ENCODE results near the gene MIA2. TPM values are rescaled to one million over a fixed set of nuclear protein-coding genes. Genes with fewer than 3 reads are reported as not detected.
"Not testable (repeated sequence)": the region's sequence is repeated elsewhere in the genome, so short reads cannot be mapped to it uniquely, and the experiment has no call there.

MIA2 gene
- total RNA-seq, 1 donor from 2014 or later: 12.7 TPM

DNA sequence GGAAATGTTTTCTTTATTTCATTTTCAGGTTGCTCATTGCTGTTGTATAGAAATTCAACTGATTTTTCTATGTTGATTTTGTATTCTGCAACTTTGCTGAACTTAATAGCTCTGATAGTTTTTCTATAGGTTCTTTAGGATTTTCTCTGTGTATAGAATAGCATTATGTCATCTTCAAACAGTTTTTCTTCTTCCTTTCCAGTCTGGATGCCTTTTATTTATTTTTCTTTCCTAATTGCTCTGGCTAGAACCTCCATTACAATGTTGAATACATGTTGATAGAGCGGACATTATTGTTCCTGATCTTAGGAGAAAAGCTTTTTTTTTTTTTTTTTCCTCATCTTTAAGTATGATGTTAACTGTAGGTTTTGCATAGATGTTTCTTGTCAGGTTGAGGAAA is 39.2 kb downstream of the MIA2 start:
- Mint-ChIP-seq H3K9me3 (peaks cover 8% of the 10 kb centered on the region), H3K4me1 (peaks cover 12% of the 10 kb centered on the region), H3K27ac (ENCODE audit: unreplicated experiment) (no peak overlapping the region), H3K4me3 (no peak overlapping the region), H3K27me3 (ENCODE audit: low read depth) (no peaks in the 10 kb centered on the region), H3K36me3 (ENCODE audit: low read depth) (peaks cover 19% of the 10 kb centered on the region)
- TF ChIP-seq, protein P1, sequence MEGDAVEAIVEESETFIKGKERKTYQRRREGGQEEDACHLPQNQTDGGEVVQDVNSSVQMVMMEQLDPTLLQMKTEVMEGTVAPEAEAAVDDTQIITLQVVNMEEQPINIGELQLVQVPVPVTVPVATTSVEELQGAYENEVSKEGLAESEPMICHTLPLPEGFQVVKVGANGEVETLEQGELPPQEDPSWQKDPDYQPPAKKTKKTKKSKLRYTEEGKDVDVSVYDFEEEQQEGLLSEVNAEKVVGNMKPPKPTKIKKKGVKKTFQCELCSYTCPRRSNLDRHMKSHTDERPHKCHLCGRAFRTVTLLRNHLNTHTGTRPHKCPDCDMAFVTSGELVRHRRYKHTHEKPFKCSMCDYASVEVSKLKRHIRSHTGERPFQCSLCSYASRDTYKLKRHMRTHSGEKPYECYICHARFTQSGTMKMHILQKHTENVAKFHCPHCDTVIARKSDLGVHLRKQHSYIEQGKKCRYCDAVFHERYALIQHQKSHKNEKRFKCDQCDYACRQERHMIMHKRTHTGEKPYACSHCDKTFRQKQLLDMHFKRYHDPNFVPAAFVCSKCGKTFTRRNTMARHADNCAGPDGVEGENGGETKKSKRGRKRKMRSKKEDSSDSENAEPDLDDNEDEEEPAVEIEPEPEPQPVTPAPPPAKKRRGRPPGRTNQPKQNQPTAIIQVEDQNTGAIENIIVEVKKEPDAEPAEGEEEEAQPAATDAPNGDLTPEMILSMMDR (conservative IDR thresholded peaks at IDR 0.05): no peak
- no peak for DNase-seq (ENCODE audit: low read depth, low spot score)

DNA sequence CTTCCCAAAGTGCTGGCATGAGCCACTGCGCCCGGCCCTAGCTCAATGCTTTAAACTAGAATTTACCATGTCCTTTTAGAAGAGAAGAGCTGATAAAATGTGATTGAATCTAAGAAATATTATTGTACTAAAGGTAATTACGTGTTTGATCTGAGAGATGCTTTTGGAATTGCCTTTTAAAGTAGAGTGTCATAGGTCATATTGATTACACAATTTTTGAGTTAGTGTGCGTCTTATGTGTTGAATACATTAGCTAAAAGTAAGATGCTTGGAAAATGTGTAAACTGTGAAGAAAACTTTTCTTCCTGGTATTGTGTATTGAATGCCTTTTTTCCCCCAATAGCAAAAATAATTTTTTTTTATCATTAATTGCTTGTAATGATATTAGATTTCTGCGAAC is 41.7 kb downstream of the MIA2 start:
- no peaks in the 10 kb centered on the region for H3K4me1 Mint-ChIP-seq

DNA sequence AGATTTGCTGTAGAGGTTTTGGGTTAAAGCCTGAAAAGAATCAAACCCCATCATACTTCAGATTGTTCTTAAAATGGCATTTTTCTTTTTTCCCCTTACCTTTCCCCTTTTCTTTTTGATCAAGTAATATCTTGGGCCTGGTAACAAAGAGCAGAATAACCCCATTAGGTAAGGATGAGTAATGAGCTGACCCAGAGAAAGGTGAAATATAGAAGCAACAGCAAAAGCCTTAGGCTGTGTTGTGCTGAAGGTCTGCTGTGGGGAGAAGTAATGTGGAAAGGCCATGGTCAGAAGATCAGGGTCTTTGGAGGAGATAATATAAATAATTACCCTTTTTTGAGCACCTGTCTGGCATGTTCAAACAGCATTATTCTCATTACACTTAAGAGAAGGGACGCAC is 42.3 kb downstream of the MIA2 start:
- Mint-ChIP-seq H3K27ac (ENCODE audit: unreplicated experiment) (no peak overlapping the region), H3K4me3 (no peak overlapping the region), H3K27me3 (ENCODE audit: low read depth) (no peaks in the 10 kb centered on the region), H3K36me3 (ENCODE audit: low read depth) (peaks cover 33% of the 10 kb centered on the region), H3K9me3 (peaks cover 8% of the 10 kb centered on the region), H3K4me1 (no peaks in the 10 kb centered on the region)
- TF ChIP-seq, protein P1 (conservative IDR thresholded peaks at IDR 0.05): no peak
- DNase-seq (ENCODE audit: low read depth, low spot score): no peak

More for the DNA sequence above, 41.7 kb downstream of the MIA2 start:
- DNase-seq (ENCODE audit: low read depth, low spot score): no peak
- TF ChIP-seq, protein P1 (conservative IDR thresholded peaks at IDR 0.05): no peak
- Mint-ChIP-seq H3K4me3 (no peak overlapping the region), H3K27ac (ENCODE audit: unreplicated experiment) (no peak overlapping the region), H3K36me3 (ENCODE audit: low read depth) (peaks cover 31% of the 10 kb centered on the region), H3K27me3 (ENCODE audit: low read depth) (no peaks in the 10 kb centered on the region), H3K9me3 (peaks cover 8% of the 10 kb centered on the region)

DNA sequence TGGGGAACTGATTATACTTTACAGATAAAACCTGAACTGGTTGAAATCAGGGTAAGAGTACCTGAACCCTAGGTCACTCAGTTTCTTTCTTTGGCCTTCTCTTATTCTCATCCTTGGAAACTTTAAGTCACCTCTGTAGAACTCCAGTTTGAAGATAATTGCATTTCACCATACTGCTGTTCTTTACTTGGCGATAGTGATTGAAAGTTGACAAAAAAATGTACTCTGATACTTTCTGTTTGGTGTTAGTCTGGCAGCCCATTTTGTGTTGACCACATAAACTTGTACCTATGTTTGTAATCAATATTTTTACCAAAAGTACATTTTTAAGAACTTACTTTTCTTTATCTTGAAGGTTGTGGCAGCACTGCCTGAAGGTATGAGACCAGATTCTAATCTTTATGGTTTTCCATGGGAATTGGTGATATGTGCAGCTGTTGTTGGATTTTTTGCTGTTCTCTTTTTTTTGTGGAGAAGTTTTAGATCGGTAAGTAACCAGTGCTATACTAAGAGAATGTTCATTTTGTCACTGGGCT is 42.9 kb downstream of the MIA2 start:
- peaks cover 8% of the 10 kb centered on the region for H3K9me3 Mint-ChIP-seq
- H3K4me1 Mint-ChIP-seq: no peaks in the 10 kb centered on the region
- H3K4me3 Mint-ChIP-seq: no peak overlapping the region
- H3K27me3 Mint-ChIP-seq (ENCODE audit: low read depth): no peaks in the 10 kb centered on the region
- TF ChIP-seq, protein P1 (conservative IDR thresholded peaks at IDR 0.05): no peak
- peaks cover 32% of the 10 kb centered on the region for H3K36me3 Mint-ChIP-seq (ENCODE audit: low read depth)
- no peak for DNase-seq (ENCODE audit: low read depth, low spot score)
- no peak overlapping the region for H3K27ac Mint-ChIP-seq (ENCODE audit: unreplicated experiment)

DNA sequence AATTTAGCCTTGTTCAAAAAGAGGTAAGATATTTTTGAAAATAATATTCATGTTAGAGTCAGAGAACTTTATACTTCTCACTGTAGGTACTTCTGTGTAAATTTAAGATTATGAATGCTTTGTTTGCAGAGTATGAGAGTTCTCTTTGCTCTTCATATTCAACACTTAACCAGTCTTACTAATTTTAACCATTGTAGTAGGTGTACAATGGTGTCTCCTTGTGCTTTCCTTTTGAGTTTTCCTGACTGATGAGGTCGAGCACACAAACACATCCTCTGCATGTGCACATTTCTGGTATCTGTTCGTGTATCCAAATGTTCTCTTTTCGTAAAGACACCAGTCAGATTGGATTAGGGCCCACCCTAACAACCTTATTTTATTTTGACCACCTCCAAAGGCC is 45.8 kb downstream of the MIA2 start:
- no peaks in the 10 kb centered on the region for H3K4me1 Mint-ChIP-seq
- H3K4me3 Mint-ChIP-seq: no peak overlapping the region
- no peak overlapping the region for H3K27ac Mint-ChIP-seq (ENCODE audit: unreplicated experiment)
- no peaks in the 10 kb centered on the region for H3K27me3 Mint-ChIP-seq (ENCODE audit: low read depth)
- TF ChIP-seq, protein P1 (conservative IDR thresholded peaks at IDR 0.05): no peak
- no peak for DNase-seq (ENCODE audit: low read depth, low spot score)
- peaks cover 36% of the 10 kb centered on the region for H3K36me3 Mint-ChIP-seq (ENCODE audit: low read depth)
- no peaks in the 10 kb centered on the region for H3K9me3 Mint-ChIP-seq

- not testable (repeated sequence) for H3K4me3 Mint-ChIP-seq, H3K9me3 Mint-ChIP-seq
- peaks cover 36% of the 10 kb centered on the region for H3K36me3 Mint-ChIP-seq (ENCODE audit: low read depth)
Observed at GRCh38 chr14:39280678-39281077, 47.0 kb downstream of the MIA2 start.

More at GRCh38 chr14:39280678-39281077, 47.0 kb downstream of the MIA2 start:
- not testable (repeated sequence) for DNase-seq (ENCODE audit: low read depth, low spot score); H3K4me1 Mint-ChIP-seq; H3K27me3 Mint-ChIP-seq (ENCODE audit: low read depth); H3K27ac Mint-ChIP-seq (ENCODE audit: unreplicated experiment)

Data from neural crest cell (in vitro differentiated cells).